Nephron (organoid): ENCODE results near the gene GMDS.
"Not testable (repeated sequence)": the region's sequence is repeated elsewhere in the genome, so short reads cannot be mapped to it uniquely, and the experiment has no call there.

ENCODE experiments used
- H3K27ac Mint-ChIP-seq, 3 experiments: 2 replicates each; pipeline ENCODE4 v1.8.0; 2020; ENCODE audit warnings: mixed read lengths in 3 of 3, mild to moderate bottlenecking in 2 of 3, moderate library complexity in 1 of 3
- H3K27me3 Mint-ChIP-seq: 2 replicates; pipeline ENCODE4 v1.8.0; 2021; ENCODE audit warnings: low read depth, mild to moderate bottlenecking, moderate library complexity, mixed read lengths
- H3K36me3 Mint-ChIP-seq: 2 replicates; pipeline ENCODE4 v1.8.0; 2020; ENCODE audit warnings: low read depth, mixed read lengths
- H3K4me1 Mint-ChIP-seq: 2 replicates; pipeline ENCODE4 v1.8.0; 2020; ENCODE audit warnings: mixed read lengths
- H3K4me3 Mint-ChIP-seq, 3 experiments: 2 replicates each; pipeline ENCODE4 v1.8.0; 2020; ENCODE audit warnings: mild to moderate bottlenecking in 3 of 3, mixed read lengths in 3 of 3, moderate library complexity in 2 of 3
- H3K9me3 Mint-ChIP-seq: 2 replicates; pipeline ENCODE4 v1.8.0; 2020; ENCODE audit warnings: mixed read lengths
- CTCF ChIP-seq, 3 experiments: fragments of 200-600 bp; sonication (generic); IDR thresholded peaks; one replicate each; pipeline ENCODE4 v1.5.0; 2021; ENCODE audit warnings: antibody characterized with exemption in 3 of 3; ENCODE audit not compliant: unreplicated experiment in 3 of 3

The GMDS gene

GRCh38 chr6:1760876-1761275 lies 484.5 kb downstream of the GMDS start:
- Mint-ChIP-seq H3K4me1 (peaks cover 48% of the 10 kb centered on the region), H3K27me3 (peaks cover 19% of the 10 kb centered on the region), H3K4me3 (peak overlapping the region in 1 of 3 experiments; percentile 11), H3K9me3 (no peaks in the 10 kb centered on the region), H3K27ac (peak overlapping the region; percentile 39 to 93 (median 93)), H3K36me3 (no peaks in the 10 kb centered on the region)
- no peak for TF ChIP-seq CTCF (IDR thresholded peaks at IDR 0.05; ENCODE audit: unreplicated experiment in 3 of 3)

- no peaks in the 10 kb centered on the region for H3K36me3 Mint-ChIP-seq
- peak overlapping the region; percentile 39 to 93 (median 86) for H3K27ac Mint-ChIP-seq
- H3K27me3 Mint-ChIP-seq: peaks cover 10% of the 10 kb centered on the region
- no peaks in the 10 kb centered on the region for H3K9me3 Mint-ChIP-seq
- TF ChIP-seq CTCF (IDR thresholded peaks at IDR 0.05; ENCODE audit: unreplicated experiment in 3 of 3): no peak
- peak overlapping the region in 2 of 3 experiments; percentile 68 to 74 for H3K4me3 Mint-ChIP-seq
- peaks cover 39% of the 10 kb centered on the region for H3K4me1 Mint-ChIP-seq
Observed at GRCh38 chr6:1759870-1760269, 485.5 kb downstream of the GMDS start.

- TF ChIP-seq CTCF (IDR thresholded peaks at IDR 0.05; ENCODE audit: unreplicated experiment in 3 of 3): no peak
- H3K27me3 Mint-ChIP-seq: peaks cover 5% of the 10 kb centered on the region
- peaks cover 27% of the 10 kb centered on the region for H3K4me1 Mint-ChIP-seq
- peak overlapping the region in 2 of 3 experiments; percentile 38 to 59 for H3K27ac Mint-ChIP-seq
- H3K36me3 Mint-ChIP-seq: peaks cover 8% of the 10 kb centered on the region
- H3K4me3 Mint-ChIP-seq: no peak overlapping the region
- H3K9me3 Mint-ChIP-seq: peaks cover 9% of the 10 kb centered on the region
Observed at GRCh38 chr6:1758076-1758679, 487.2 kb downstream of the GMDS start.

GRCh38 chr6:1757131-1757530 lies 488.3 kb downstream of the GMDS start:
- peaks cover 27% of the 10 kb centered on the region for H3K4me1 Mint-ChIP-seq

GRCh38 chr6:1756472-1757129 lies 488.8 kb downstream of the GMDS start:
- peaks cover 24% of the 10 kb centered on the region for H3K9me3 Mint-ChIP-seq
- peaks cover 16% of the 10 kb centered on the region for H3K36me3 Mint-ChIP-seq
- H3K4me3 Mint-ChIP-seq: no peak overlapping the region
- peaks cover 23% of the 10 kb centered on the region for H3K4me1 Mint-ChIP-seq
- H3K27ac Mint-ChIP-seq: peak overlapping the region; percentile 39 to 52 (median 47)
- H3K27me3 Mint-ChIP-seq: peaks cover 5% of the 10 kb centered on the region
- no peak for TF ChIP-seq CTCF (IDR thresholded peaks at IDR 0.05; ENCODE audit: unreplicated experiment in 3 of 3)

More at GRCh38 chr6:1757131-1757530, 488.3 kb downstream of the GMDS start:
- Mint-ChIP-seq H3K36me3 (peaks cover 10% of the 10 kb centered on the region), H3K27ac (peak overlapping the region; percentile 39 to 52 (median 47)), H3K27me3 (peaks cover 5% of the 10 kb centered on the region), H3K9me3 (peaks cover 19% of the 10 kb centered on the region), H3K4me3 (no peak overlapping the region)
- TF ChIP-seq CTCF (IDR thresholded peaks at IDR 0.05; ENCODE audit: unreplicated experiment in 3 of 3): no peak

- not testable (repeated sequence) for H3K4me3 Mint-ChIP-seq, H3K4me1 Mint-ChIP-seq, H3K27ac Mint-ChIP-seq, H3K27me3 Mint-ChIP-seq
- H3K36me3 Mint-ChIP-seq: peaks cover 17% of the 10 kb centered on the region
- peaks cover 27% of the 10 kb centered on the region for H3K9me3 Mint-ChIP-seq
Observed at GRCh38 chr6:1751063-1751462, 494.3 kb downstream of the GMDS start.
